ENCODE measurements around the gene ULK4.

Gene ULK4

DNA sequence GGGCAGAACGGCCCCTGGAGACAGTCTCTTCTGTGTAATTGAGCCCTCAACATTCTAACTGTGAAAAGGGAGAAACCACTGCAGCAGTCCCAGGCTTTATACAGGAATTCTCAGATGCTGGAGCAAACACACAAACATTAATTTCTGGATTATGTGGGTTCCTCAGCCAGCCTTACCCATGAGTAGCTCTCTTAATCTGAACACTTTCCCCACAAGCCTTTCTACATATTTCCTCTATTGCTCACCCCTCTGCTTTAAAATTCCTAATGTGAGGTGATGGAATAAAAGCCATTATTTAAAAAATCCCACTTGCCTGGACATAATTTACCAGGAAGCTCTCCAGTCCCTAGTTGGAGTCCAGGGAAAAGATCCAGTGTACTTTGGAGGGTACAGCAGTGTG lies 623.6 kb downstream of the ULK4 start:
- DNase-seq: no peak

DNA sequence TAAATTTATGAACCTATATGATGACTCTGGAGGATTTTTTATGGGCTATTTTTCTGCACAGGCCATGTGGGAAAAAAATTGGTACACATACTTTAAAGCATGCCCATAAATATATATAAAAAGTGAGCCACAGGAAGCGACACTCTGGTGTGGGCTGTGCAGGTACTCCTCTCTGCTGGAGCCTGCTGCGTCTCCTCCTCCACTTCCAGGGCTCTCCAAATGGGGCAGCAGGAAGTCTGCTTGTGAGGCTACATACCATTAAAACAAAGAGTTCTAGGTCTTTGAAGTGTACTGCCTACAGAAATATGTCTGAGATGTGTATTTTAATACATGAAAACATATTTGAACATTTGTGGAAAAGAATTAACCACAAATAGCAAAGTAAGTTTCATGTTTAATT lies 627.5 kb downstream of the ULK4 start:
- no peak for DNase-seq

DNA sequence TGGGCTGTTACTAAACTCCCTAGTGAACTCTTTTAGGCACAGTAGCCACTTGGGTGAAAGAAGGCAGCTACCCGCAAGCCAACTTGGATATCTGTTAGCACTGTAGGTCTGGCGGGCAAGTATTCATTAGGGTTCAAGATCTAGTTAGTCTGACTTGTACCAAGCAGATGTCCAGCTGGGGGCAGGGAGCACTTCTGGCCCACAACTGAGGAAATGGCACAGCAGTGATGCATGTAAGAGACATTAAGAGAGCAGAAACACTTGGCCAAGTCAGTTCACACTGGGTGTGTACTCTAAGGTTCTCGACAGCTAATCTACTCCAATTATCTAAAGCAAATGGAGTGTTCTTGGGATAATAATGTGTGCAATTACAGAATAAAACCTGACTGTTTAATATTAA lies 630.9 kb downstream of the ULK4 start:
- DNase-seq: no peak

DNA sequence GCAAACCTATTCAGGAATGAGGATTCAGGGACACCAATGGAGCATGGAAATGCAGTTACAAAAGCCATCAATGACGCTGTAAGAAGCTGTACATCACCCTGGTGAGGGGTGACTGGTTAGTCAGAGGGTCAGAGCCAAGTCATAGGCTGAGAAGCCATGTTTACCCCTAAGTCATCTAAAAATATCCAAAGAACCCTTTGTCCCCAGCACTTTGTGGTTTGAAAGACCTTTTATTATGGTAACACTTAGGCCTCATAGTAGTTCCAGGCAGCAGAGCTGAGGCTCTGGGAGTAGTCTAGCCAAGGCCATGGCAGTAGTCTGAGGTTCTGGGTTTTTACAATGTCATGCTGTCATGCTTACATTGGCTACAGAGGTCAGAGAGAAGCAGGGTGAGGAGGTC lies 631.4 kb downstream of the ULK4 start:
- no peak for DNase-seq

DNA sequence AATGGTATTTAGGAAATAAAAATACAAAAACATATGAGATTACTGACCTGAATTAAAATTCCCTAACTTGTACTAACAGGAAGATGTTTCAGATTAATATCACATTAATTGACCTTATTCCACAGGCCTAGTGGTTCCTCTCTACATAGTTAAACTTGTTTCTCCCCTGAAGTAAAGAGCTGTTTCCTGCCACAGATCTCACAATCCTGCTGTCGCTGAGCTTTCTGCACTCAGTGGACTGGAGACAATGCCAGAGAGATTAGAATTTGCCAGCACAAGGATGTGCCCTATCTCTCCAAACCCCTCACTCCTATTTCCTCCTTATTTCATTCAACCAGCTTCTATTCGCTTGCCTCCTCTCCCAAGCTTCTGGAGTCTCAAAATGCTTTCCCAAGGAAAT lies 632.0 kb downstream of the ULK4 start:
- DNase-seq: no peak

DNA sequence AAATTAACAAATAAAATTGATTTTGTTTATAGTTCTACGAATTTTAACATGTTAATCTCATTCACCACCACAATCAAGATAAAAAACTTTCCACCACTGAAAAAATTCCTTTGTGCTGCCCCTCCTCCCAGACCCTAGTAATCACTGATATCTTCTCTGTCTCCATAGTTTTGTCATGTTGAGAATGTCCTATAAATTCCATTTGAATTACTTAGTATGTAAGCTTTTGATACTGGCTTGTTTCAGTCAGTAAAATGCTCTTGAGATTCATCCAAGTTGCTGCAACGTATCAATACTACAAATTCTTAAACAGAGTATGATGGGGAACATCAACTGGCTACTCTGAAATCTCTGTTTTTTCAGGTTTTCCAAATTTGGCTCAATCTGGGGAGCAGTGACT lies 633.0 kb downstream of the ULK4 start:
- DNase-seq: no peak

DNA sequence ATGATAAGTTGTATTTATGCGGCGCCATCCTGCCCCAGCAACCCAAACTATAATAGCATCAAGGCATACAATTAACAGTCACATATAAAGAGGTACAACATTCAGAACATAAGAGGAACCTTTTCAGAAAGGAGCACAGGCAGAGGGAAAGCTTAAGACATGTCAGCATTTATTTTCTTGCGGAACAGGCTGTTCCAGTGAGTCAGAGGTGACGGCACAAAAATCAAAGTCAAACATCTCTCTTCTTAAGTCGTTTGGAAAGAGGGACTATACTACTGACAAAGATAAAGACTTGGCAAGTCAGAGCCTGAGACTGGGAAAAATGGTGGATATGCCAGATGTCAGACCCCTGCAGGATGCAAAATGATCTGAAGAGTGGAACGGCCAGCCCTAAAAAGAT lies 634.2 kb downstream of the ULK4 start:
- DNase-seq: no peak

DNA sequence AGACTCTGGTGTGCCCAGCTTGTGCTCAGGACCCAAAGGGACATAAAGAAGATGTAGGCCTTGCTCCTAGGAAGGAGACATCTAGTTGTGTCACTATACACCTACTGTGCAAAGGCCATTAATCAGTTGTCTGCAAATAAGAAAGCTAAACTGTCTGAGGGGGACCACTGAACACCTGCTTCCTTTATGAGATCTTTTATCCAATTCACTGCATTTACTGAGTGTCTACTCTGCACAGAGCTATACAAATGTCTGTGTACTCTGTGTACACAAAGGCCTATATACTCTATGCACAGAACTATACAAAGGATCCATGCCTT lies 637.8 kb downstream of the ULK4 start:
- DNase-seq: no peak

DNA sequence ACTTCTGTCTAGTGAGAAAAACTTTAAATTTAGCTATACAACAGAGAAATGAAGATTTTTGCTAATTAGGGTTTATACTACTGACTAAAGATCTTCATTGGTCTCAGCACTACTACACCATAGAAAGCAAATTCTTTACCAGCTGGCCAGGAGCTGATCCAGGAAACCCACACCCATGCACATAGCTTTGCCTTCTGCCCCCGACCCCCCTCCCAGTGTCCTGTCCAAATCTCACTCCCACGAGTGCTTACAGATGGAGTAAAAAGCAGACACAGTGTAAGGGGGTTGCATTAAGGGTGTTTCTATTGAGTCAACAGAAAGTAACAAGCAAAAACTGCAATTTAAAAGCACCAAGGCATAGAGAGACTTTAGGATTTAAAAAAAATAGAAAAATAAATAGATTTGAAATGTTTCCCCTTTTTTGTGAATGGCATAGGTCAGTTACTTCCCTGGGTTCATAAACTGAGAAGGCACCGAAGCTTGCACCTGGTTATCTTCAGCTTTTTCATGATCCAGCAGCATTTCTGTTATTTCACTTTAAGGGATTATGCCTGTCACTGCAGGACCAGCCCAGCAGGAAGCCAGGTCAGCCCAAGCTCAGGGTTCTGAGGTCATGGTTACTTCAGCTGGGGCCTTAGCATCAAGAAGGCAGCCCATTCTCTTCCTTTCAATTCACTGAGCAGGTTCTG lies 638.3 kb downstream of the ULK4 start:
- DNase-seq: no peak

DNA sequence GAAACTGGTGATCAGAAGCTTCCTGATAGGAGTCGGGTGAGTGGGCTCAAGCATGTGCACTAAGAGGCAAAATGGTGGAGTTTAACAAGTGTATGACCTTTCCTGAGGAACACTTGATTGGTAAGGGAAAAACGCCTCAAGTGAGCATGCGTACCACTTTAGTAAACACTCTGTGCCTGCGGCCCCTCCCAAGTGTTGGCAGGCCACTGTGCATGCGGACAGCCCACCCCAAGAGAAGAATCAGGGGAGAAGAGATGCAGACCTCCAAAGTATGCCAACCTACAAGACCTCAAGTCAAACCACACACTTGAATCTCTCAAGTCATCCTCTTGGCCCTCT lies 640.3 kb downstream of the ULK4 start:
- no peak for DNase-seq

DNA sequence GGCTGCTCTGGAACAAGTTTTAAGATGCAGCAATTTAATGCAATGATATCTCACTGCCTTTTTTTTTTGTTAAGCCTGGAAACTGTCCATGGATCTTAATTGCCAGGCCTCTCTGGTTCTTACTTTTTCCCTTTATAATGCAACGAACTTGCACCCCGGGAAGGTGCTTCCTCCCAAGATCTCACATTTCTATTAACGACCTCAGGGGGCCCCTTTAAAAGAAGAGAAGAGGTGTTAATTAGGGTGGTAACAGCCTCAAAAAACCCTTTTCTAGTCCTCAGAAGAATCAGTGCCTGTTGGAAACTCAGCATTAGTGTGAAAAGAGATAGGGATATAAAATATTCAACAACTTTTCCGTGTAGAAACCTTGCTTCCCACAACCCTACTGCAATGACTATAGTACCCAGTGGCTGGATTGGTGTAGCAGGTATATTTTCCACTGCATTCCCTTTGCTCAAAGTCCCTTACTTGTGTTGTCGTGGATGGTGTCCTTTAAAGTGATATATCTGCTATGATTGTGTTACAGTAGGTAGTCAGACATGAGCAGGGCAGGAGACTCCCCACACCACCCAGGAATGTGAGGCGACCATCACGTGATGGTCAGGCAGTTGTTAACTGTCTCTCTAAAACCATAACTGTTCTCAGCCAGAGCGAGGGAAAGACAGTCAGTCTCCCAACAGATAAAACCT lies 640.8 kb downstream of the ULK4 start:
- no peak for DNase-seq

DNA sequence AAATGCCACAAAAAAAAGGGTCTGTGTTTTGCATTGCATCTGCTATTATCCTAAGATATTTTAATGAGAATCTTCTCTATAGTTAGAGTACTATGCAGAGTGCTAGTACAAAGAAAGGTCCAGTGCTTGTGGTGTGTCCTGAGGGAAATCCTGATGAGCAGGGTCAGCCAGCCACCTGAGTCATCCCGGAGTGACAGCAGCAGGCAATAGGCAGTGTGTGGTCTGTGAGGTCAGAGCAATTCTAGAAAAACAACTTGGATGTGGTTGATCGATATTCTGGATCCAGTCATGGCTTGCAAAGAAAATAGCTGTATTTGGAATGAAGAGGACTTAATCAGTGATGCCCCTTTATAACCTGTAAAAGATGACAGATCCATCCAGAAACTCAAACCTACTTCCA lies 643.4 kb downstream of the ULK4 start:
- DNase-seq: no peak

DNA sequence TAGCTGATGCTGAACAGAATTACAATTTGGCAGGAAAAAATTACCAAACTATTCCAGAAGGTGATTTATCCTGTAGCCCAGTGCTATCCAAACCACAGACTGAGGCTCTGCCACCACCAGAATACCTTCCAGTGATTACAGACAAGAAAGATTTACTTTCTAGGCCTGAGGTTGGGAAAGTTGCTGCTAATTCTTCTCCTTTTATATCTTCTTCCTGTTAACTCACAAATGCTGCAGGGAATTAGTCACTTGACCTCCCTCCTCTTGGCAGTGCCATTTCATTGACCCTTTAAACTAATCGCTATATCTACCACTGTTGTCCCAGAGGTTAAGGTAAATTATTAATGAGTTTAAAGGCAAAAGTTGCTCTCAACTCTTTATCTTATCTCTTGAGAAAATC lies 644.2 kb downstream of the ULK4 start:
- DNase-seq: no peak

DNA sequence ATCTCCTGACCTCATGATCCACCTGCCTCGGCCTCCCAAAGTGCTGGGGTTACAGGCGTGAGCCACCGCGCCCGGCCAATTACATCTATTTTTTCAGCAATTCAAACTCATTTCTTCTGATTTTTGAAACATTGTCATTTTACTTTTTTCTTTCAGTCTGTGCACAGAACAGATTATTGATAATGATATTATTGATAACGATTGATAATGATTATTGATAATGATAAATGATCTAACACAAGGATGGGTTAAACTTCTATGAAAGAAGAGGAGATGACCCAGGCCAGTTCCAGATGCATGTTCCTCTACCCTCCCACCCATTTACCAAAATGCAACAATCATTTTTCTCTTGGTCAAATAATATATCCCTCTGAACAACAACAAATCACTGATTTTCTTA lies 644.6 kb downstream of the ULK4 start:
- DNase-seq: no peak

DNA sequence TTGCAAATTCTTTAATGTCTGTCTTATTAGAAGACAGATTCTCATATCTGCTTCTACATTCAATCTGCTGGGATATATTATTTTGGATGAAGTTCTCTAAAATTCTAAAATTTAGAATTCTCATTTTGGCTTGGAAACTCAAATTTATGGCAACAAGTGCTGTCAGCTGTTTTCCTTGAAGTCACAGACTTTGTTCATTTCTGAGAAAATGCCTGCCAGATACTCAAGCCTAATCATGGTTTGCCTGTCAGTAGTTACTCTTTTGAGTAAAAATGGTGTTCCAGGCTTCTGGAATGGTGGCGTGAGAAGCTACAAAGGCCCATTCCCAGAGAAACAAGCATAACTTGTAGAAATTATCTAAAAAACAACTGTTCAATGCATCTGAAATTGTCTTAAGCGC lies 646.8 kb downstream of the ULK4 start:
- no peak for DNase-seq

DNA sequence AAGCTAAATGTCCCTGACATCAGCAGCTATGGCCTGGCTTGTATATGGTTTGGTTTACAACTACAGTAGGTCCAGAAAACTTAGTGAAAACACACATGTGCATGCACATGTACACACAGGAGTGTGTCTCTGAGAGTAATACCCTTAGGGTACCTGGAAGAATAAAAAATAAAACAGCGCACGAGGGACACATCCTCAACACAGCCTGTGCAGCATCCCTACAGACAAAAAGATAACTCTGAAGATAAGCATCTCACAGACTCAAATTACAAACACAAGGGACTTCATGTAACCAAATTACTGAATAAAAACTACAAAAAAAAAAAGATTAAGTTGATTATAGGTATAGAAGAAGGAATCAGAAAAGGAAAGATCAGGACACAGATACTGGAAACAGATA lies 653.8 kb downstream of the ULK4 start:
- DNase-seq: no peak

DNA sequence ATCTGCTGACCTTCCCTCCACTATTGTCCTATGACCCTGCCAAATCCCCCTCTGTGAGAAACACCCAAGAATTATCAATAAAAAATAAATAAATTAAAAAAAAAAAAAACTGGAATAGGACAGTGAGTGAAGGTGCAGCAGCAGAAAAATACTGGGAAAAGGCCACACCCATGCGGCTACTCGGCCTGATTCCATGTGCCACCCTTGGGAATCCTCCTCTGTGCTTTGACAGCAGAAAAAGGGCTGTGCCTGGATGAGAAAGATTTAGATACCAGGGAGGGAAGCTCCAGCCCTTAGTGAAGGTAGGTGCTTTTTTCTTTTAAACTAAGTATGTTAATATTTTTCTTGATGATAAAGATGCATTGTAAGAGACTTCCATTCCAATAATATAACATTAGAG lies 654.8 kb downstream of the ULK4 start:
- no peak for DNase-seq

DNA sequence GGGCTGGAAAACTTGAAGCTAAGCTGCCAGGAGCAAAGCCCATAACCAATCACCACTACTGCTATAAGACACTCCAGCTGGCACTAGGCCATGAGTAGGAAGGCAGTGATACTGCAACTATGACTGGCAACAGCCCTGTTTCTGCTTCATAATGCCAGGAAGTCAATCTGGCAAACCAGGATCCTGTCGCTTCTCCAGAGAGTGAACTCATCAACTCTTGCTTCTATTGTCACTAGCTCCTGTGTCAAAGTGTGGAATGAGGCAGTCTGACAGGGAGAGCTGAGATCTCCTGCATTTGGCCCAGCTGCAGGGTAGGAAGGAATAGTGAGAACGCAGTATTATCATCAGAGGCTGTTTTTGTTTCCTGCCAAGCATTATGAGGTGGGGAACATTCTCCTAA lies 657.3 kb downstream of the ULK4 start:
- DNase-seq: no peak

DNA sequence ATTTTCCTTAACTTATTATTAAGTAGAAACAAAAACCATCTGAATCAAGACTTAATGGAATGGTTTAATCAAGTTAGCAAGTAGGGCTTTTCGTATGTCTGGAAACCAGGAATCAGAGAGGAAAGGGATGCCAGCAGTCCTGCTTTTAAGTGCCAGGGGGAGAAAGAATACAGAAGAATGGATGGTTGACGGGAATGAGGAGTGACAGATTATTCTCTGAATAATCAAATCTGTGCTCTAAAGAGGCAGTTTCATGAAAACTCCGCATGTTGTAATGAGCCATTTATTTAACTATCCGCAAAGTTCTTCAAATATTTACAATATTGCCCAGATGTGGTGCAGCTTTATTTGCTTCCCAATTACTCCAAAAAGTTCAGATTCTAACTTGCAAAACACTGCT lies 659.6 kb downstream of the ULK4 start:
- no peak for DNase-seq

DNA sequence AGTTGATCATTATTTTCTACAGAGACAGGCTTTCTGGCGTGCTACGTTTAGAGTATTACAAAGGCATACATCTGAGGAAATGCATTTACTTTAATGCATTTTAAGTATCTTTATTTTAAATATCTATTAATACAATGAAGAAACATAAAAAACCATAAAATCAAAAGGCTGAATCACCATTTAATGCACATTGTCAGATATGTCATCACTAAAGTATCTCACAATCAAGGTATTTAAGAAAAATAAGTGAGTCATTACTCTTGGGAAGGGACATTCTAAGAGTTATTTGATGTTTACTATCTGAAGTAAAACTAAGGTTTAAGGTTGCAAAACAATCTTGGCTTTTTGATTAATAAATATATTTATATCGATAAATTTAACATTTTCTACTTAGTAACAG lies 660.4 kb downstream of the ULK4 start:
- no peak for DNase-seq

DNA sequence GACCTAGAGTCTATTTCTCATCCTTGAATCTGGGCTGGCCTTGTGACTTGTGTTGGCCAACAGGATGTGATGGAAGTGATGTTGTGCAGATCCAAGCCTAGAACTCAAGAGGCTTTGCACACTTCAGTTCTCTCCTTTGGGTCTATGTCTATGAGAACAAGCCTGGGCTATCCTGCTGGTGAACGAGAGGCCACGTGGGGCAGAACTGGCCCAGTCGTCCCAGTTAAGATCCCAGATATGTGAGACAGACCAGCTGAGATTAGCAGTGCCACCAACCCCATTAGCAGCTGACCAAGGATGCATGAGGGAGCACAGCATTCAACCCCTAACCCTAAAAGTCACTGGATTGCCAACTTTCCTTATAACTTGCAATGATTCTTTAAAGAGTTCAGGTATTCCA lies 662.9 kb downstream of the ULK4 start:
- DNase-seq: no peak

DNA sequence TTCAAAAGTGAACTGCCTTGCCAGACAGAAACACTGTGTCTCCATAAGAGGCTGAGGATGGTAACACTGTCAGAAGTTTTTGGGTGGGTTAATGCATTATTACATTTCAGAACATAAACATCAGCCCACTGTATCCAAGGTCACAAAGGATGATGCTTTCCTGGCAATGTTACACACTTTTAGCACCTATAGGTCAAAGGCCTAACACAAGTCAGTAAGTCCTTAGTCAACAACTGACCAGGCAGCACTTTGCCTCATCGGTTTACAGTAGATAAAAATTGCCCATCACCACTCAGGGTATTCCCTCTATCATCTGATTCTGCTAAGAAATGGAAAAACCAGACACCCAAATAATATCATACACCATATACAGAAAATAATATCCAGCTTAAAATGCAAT lies 664.2 kb downstream of the ULK4 start:
- DNase-seq: no peak

DNA sequence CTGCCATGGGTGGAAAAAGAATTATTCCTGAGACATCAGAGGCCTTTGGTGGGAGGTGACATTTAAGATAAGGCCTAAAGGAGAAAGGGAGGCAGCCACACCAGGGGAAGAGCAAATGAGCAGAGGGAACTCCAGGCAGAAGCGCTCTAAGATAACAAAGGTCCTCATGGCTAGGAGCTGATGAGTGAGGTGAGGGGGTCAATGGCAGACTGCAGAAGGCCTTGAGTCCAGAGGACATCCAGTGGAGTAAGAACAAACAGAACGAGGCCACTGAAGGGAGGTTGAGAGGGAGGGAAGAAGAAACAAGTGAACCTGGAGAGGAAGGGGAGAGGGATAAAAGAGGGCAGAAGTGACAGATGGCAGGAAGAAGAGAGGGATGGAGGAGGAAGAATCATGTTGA lies 665.3 kb downstream of the ULK4 start:
- no peak for DNase-seq

DNA sequence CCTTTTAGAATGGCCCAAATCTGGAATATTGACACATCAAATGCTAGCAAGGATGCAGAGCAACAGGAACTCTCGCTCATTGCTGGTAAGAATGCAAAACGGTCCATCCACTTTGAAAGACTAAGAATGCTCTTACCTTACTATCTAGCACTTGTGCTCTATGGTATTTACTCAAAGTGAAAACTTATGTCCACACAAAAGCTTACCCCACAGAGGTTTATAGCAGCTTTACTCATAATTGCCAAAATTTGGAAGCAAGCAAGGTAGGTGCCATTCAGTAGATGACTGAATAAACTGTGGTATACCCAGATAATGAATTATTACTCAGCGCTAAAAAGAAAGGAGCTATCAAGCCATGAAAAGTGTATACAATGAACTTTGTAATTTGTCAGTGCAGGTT lies 666.2 kb downstream of the ULK4 start:
- DNase-seq: no peak

DNA sequence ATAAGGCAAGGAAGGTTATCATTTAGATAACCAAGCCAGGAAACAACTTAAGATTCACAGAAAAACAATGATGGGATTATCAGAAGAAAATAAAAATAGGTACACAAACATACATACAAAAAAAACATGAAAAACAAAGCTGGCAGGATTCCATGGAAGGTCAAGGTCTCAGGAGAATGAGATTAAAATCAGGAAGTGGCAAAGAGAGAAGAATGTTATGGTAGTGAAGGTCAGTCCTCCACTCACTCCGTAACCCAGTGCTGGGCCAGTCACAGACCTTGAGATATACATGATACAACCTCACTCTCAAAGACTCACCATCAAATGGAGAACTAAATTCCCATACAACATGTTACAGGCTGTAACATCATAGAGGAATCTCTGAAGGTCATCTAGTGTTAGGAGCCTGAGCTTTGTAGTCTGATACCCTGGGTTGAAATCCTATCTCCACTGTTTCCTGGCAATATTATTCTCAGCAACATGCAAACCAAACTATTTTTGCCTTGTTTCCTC lies 668.7 kb downstream of the ULK4 start:
- DNase-seq: no peak

All from activated CD4-positive, alpha-beta T cell treated with anti-CD3 and anti-CD28 coated beads for 1 hour (primary cell).